K562 (cell line): ENCODE measurements around the gene SLC2A8. TPM values are rescaled to one million over a fixed set of nuclear protein-coding genes. Genes with fewer than 3 reads are reported as not detected.
A peak's percentile ranks its signal among the peaks of the same experiment; 100 is the strongest.

Source experiments
- ARID1B ChIP-seq: fragments of 450-650 bp; IDR thresholded peaks from 2 replicates; pipeline ENCODE4 v1.6.1; 2016; ENCODE audit warnings: antibody characterized with exemption, mild to moderate bottlenecking, inconsistent platforms
- ELF4 ChIP-seq: fragments of 450-650 bp; formaldehyde crosslinking; IDR thresholded peaks from 2 replicates; pipeline ENCODE4 v1.4.0; 2022; ENCODE audit warnings: missing genetic modification characterization
- HNRNPH1 ChIP-seq: fragments of 200-400 bp; formaldehyde crosslinking; optimal IDR thresholded peaks from 2 replicates; pipeline ENCODE3; 2017; ENCODE audit warnings: low read depth, mild to moderate bottlenecking, low read length, moderate library complexity
- HNRNPK ChIP-seq: fragments of 200-400 bp; formaldehyde crosslinking; IDR thresholded peaks from one replicate; pipeline ENCODE4 v1.6.1; 2018; ENCODE audit warnings: mild to moderate bottlenecking, low read depth, low read length; ENCODE audit not compliant: poor library complexity, severe bottlenecking
- HOXB6 ChIP-seq: fragments of 250-450 bp; sonication (Bioruptor Pico); IDR thresholded peaks from 2 replicates; pipeline ENCODE4 v1.5.1; 2022; ENCODE audit warnings: mild to moderate bottlenecking, borderline replicate concordance
- MAFG ChIP-seq: fragments of 450-650 bp; conservative IDR thresholded peaks from 2 replicates; pipeline ENCODE4 v1.6.1; 2016; ENCODE audit warnings: missing genetic modification characterization, missing compliant biosample characterization
- MBD2 ChIP-seq: sonication (generic); IDR thresholded peaks from 2 replicates; pipeline ENCODE4 v1.6.1; 2016; ENCODE audit warnings: low read depth, borderline replicate concordance
- NFYB ChIP-seq: IDR thresholded peaks from 2 replicates; pipeline ENCODE4 v1.6.1; 2011; ENCODE audit warnings: mild to moderate bottlenecking, moderate library complexity; ENCODE audit not compliant: insufficient read length; ENCODE audit errors: extremely low read depth
- NUFIP1 ChIP-seq: fragments of 450-650 bp; IDR thresholded peaks from 2 replicates; pipeline ENCODE4 v1.6.1; 2018; ENCODE audit not compliant: partially characterized antibody
- SMAD2 ChIP-seq: fragments of 150-350 bp; IDR thresholded peaks from 2 replicates; pipeline ENCODE4 v1.6.1; 2014; ENCODE audit warnings: low read depth, mild to moderate bottlenecking, low read length
- SMARCC2 ChIP-seq: fragments of 450-650 bp; IDR thresholded peaks from 2 replicates; pipeline ENCODE4 v1.6.1; 2017; ENCODE audit warnings: antibody characterized with exemption, moderate library complexity, mild to moderate bottlenecking, low read depth
- ZNF57 ChIP-seq: fragments of 450-650 bp; formaldehyde crosslinking; IDR thresholded peaks from 2 replicates; pipeline ENCODE4 v1.4.0; 2020; ENCODE audit warnings: mild to moderate bottlenecking, moderate library complexity
- ZNF699 ChIP-seq: fragments of 250-450 bp; sonication (Bioruptor Pico); IDR thresholded peaks from 2 replicates; pipeline ENCODE4 v1.8.0; 2021; ENCODE audit warnings: mild to moderate bottlenecking, moderate library complexity; ENCODE audit not compliant: insufficient replicate concordance
- polyA plus RNA-seq, 8 experiments: library from polyadenylated mRNA; depleted of rRNA in 4 of 8; stranded (reverse) in 5 of 8; unstranded in 3 of 8; fragments of >200 nt; fragmentation: Nextera tagmentation in 2 of 8; fragmentation: Illumina TruSeq in 1 of 8; extraction: Ambion mirVana in 2 of 8; extraction: Trizol in 1 of 8; gene quantifications; 2 replicates each; pipeline versions ENCODE4 v1.2.1 to v1.2.3, GENCODE V29; 2011 to 2014; ENCODE audit warnings: inconsistent platforms in 1 of 8, missing spikeins in 1 of 8
- total RNA-seq, 7 experiments: library from RNA; depleted of rRNA in 6 of 7; stranded (reverse); fragments of >200 nt in 6 of 7; fragmentation: Illumina TruSeq in 2 of 7; extraction: Trizol in 2 of 7; gene quantifications; 2 replicates each; pipeline versions ENCODE4 v1.2.1 to v1.2.3, GENCODE V29; 2011 to 2021; ENCODE audit warnings: low replicate concordance in 1 of 7
- TF ChIP-seq, protein P1 (sequence below): fragments of 450-650 bp; IDR thresholded peaks from 2 replicates; pipeline ENCODE4 v1.6.1; 2016; ENCODE audit warnings: mild to moderate bottlenecking, moderate library complexity
- TF ChIP-seq, protein P2 (sequence below), 2 experiments: fragments of 200-800 bp in 1 of 2; sonication (Bioruptor generic) in 1 of 2; sonication (generic) in 1 of 2; formaldehyde crosslinking in 1 of 2; IDR thresholded peaks in 1 of 2; conservative IDR thresholded peaks in 1 of 2; 2 replicates each; pipeline versions ENCODE4 v1.5.0 to v1.6.1; 2016 to 2020; ENCODE audit warnings: missing compliant biosample characterization in 1 of 2, missing genetic modification characterization in 1 of 2, missing genetic modification reagents in 1 of 2

SLC2A8 gene
- total and polyA plus RNA-seq, 9 of the 15 experiments (the other 6 are each of a cell fraction or from before 2014, with no cell fraction given) = 0.13 to 12.9 (median 5.2) TPM

DNA sequence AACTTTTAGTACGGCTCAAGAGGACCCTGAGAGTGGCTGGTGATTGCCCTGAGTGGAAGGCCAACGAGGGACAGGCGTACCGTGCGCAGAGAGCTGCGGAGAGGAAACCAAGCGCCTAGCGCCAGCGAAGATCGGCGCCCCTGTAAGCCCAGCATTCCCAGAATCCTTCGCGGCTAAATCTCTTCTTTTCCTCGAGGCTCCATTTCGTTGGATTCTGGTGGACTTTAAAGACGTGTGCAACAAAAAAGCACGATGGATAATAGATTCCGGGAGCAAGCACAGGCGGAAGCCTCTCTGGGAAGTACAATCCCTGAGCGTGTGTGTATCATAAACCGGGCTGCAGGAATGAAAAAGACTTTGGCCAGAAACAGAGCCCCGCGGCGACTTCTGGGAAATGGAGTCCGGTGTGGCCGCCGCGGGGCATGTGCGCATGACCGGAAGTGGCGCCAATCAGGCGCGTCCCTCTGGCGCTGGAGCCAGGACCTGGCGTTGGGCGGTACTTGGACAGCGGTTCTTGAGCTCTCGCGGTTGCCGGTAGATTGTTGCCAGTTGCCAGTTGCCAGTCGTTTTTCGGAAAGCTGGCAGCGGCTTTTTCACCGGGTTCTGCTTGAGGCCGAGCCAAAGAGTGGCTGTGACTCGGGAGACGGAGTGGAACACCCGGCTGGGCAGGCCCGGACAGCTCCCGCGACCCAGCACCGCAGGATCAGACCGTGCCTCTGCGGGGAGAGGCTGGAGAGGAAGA, 27.1 kb downstream of the SLC2A8 start, which contains the start of gene ZNF79 (continued):
- TF ChIP-seq NFYB = no peak
- TF ChIP-seq NUFIP1 = no peak
- TF ChIP-seq, protein P1, sequence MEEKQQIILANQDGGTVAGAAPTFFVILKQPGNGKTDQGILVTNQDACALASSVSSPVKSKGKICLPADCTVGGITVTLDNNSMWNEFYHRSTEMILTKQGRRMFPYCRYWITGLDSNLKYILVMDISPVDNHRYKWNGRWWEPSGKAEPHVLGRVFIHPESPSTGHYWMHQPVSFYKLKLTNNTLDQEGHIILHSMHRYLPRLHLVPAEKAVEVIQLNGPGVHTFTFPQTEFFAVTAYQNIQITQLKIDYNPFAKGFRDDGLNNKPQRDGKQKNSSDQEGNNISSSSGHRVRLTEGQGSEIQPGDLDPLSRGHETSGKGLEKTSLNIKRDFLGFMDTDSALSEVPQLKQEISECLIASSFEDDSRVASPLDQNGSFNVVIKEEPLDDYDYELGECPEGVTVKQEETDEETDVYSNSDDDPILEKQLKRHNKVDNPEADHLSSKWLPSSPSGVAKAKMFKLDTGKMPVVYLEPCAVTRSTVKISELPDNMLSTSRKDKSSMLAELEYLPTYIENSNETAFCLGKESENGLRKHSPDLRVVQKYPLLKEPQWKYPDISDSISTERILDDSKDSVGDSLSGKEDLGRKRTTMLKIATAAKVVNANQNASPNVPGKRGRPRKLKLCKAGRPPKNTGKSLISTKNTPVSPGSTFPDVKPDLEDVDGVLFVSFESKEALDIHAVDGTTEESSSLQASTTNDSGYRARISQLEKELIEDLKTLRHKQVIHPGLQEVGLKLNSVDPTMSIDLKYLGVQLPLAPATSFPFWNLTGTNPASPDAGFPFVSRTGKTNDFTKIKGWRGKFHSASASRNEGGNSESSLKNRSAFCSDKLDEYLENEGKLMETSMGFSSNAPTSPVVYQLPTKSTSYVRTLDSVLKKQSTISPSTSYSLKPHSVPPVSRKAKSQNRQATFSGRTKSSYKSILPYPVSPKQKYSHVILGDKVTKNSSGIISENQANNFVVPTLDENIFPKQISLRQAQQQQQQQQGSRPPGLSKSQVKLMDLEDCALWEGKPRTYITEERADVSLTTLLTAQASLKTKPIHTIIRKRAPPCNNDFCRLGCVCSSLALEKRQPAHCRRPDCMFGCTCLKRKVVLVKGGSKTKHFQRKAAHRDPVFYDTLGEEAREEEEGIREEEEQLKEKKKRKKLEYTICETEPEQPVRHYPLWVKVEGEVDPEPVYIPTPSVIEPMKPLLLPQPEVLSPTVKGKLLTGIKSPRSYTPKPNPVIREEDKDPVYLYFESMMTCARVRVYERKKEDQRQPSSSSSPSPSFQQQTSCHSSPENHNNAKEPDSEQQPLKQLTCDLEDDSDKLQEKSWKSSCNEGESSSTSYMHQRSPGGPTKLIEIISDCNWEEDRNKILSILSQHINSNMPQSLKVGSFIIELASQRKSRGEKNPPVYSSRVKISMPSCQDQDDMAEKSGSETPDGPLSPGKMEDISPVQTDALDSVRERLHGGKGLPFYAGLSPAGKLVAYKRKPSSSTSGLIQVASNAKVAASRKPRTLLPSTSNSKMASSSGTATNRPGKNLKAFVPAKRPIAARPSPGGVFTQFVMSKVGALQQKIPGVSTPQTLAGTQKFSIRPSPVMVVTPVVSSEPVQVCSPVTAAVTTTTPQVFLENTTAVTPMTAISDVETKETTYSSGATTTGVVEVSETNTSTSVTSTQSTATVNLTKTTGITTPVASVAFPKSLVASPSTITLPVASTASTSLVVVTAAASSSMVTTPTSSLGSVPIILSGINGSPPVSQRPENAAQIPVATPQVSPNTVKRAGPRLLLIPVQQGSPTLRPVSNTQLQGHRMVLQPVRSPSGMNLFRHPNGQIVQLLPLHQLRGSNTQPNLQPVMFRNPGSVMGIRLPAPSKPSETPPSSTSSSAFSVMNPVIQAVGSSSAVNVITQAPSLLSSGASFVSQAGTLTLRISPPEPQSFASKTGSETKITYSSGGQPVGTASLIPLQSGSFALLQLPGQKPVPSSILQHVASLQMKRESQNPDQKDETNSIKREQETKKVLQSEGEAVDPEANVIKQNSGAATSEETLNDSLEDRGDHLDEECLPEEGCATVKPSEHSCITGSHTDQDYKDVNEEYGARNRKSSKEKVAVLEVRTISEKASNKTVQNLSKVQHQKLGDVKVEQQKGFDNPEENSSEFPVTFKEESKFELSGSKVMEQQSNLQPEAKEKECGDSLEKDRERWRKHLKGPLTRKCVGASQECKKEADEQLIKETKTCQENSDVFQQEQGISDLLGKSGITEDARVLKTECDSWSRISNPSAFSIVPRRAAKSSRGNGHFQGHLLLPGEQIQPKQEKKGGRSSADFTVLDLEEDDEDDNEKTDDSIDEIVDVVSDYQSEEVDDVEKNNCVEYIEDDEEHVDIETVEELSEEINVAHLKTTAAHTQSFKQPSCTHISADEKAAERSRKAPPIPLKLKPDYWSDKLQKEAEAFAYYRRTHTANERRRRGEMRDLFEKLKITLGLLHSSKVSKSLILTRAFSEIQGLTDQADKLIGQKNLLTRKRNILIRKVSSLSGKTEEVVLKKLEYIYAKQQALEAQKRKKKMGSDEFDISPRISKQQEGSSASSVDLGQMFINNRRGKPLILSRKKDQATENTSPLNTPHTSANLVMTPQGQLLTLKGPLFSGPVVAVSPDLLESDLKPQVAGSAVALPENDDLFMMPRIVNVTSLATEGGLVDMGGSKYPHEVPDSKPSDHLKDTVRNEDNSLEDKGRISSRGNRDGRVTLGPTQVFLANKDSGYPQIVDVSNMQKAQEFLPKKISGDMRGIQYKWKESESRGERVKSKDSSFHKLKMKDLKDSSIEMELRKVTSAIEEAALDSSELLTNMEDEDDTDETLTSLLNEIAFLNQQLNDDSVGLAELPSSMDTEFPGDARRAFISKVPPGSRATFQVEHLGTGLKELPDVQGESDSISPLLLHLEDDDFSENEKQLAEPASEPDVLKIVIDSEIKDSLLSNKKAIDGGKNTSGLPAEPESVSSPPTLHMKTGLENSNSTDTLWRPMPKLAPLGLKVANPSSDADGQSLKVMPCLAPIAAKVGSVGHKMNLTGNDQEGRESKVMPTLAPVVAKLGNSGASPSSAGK = peak; percentile 30; the same call in 1 of the 2 replicates
- TF ChIP-seq SMAD2 = no peak
- no peak for TF ChIP-seq MBD2
- TF ChIP-seq HNRNPK = no peak
- no peak for TF ChIP-seq ELF4 (CRISPR knock-in tag)
- TF ChIP-seq MAFG (tag) = no peak
- no peak for TF ChIP-seq SMARCC2
- no peak for TF ChIP-seq HOXB6 (CRISPR knock-in tag)
- no peak for TF ChIP-seq ZNF699
- no peak for TF ChIP-seq ARID1B
- TF ChIP-seq, protein P2, sequence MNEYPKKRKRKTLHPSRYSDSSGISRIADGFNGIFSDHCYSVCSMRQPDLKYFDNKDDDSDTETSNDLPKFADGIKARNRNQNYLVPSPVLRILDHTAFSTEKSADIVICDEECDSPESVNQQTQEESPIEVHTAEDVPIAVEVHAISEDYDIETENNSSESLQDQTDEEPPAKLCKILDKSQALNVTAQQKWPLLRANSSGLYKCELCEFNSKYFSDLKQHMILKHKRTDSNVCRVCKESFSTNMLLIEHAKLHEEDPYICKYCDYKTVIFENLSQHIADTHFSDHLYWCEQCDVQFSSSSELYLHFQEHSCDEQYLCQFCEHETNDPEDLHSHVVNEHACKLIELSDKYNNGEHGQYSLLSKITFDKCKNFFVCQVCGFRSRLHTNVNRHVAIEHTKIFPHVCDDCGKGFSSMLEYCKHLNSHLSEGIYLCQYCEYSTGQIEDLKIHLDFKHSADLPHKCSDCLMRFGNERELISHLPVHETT (CRISPR knock-in tag; conservative IDR thresholded peaks at IDR 0.05 in 1 of 2, IDR thresholded peaks at IDR 0.05 in 1 of 2) = peak in 1 of 2 experiments; percentile 88; a peak in 2 of 4 replicates
- TF ChIP-seq ZNF57 (CRISPR knock-in tag) = no peak
- TF ChIP-seq HNRNPH1 = no peak
